Fibroblast of mammary gland (primary cell): ENCODE measurements around the gene RIC3.

Experiments
- DNase-seq: peaks from one replicate; pipeline ENCODE4 v3.0.0-alpha.2; 2010; ENCODE audit warnings: low read depth
- H3K4me3 ChIP-seq: 2 replicates; pipeline ENCODE4 v1.5.1; 2011; ENCODE audit warnings: low read depth, mild to moderate bottlenecking, low read length, moderate library complexity; ENCODE audit not compliant: control insufficient read depth
- TF ChIP-seq, protein P1 (sequence below): conservative IDR thresholded peaks from 2 replicates; pipeline ENCODE4 v1.5.1; 2011; ENCODE audit warnings: low read depth, low read length, inconsistent platforms; ENCODE audit not compliant: control insufficient read depth, insufficient read depth

The RIC3 gene

DNA sequence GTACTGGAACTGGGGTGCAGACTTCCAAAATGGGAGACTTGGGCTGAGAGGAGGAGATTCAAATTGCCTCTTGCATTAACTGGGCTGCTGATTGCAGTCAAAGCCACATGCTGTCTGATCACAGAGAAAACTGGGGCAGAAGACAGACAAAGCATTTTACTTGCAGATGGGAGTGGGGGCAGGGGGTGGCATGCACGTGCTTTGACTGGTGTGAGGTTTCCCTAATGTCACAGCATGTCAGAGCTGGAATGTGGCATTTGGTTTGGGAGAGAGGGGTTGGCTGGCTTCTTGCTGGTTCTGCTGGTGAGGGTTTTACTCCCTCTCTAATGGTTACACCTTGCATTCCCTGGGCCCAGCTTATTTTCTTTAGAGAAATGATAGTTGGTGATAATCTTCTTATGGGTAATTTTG lies 84.9 kb downstream of the RIC3 start:
- TF ChIP-seq, protein P1, sequence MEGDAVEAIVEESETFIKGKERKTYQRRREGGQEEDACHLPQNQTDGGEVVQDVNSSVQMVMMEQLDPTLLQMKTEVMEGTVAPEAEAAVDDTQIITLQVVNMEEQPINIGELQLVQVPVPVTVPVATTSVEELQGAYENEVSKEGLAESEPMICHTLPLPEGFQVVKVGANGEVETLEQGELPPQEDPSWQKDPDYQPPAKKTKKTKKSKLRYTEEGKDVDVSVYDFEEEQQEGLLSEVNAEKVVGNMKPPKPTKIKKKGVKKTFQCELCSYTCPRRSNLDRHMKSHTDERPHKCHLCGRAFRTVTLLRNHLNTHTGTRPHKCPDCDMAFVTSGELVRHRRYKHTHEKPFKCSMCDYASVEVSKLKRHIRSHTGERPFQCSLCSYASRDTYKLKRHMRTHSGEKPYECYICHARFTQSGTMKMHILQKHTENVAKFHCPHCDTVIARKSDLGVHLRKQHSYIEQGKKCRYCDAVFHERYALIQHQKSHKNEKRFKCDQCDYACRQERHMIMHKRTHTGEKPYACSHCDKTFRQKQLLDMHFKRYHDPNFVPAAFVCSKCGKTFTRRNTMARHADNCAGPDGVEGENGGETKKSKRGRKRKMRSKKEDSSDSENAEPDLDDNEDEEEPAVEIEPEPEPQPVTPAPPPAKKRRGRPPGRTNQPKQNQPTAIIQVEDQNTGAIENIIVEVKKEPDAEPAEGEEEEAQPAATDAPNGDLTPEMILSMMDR, result no peak
- no peak overlapping the region for H3K4me3 ChIP-seq
- no peak for DNase-seq

DNA sequence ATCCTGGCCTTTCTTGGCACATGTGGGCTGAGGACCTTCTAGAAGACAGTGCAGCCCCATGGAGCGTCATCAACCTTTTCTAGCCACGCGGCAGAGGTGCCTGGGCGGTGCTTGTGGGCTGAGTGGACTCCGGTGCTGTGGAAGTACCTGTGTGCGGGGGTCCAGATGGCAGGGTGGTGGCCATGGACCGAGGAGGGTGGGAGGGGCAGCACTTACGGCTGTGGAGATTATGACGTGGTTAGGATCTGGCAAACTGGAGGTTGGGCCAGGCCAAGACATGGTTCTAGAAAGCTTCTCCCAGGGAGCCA lies 85.8 kb downstream of the RIC3 start:
- TF ChIP-seq, protein P1, result no peak
- no peak overlapping the region for H3K4me3 ChIP-seq
- no peak for DNase-seq

DNA sequence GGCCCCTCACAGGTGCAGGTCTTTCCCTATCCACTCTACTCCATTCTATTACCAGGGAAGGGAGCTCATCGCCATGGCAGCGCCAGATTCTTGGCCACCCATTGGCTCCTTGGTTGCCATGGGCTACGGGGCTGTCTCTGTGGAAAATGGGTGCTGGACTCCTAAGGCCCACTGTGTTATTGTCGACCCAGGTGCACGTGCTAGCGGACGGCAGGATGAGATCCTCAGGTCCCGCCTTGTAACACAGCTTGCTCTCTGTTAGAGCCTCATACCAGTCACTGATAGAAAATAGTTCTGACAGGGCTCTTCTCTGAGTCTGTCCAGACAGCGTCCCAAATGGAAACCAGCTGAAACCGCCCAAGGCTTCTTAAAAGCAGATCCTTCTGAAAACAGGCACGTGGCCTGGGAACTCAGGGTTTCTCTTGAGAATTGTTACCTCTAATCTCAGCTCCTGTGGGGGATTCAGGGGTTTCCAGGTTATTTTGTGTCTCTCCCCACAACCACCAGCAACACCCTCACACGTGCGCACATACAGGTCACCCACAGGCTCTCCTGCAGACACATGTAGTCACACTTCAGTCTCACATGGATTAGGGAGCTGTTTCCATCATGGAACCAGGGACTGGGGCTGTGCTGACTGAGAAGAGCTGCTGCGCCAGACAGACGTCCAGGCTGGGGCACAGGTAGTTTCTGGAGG lies 86.3 kb downstream of the RIC3 start:
- no peak overlapping the region for H3K4me3 ChIP-seq
- TF ChIP-seq, protein P1, result no peak
- peak; percentile 31 for DNase-seq

DNA sequence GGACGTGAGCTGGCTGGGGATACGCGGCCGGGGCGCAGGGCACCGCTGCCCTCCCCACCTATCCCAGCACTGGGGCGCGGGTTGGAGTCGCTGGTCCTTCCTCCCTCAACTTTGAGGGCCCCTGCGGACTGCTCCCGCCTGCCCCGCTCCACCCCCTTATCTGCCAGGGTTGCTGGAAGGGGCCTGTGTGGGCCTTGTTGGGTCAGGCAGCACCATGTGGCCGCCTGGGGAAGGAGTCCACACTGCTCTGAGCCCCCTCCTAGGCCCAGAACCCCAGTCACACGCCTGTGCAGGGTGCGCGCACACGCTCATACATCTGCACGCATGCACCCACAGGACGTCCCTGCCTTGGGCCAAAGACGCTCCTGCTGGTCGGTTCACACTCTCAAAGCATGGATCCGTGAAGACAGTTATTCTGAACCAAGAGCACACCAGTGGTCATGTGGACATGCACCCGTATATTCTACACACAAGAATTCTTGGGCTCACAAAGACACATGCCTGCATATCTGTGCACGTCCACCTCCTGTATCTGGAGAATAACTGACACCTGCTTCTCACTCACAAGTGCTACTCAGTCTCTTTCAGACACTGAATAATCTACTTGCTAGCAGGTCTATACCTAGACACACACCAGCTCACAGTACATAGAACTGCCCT lies 87.1 kb downstream of the RIC3 start:
- H3K4me3 ChIP-seq, result peak overlapping the region; percentile 49
- DNase-seq, result no peak
- TF ChIP-seq, protein P1, result no peak

DNA sequence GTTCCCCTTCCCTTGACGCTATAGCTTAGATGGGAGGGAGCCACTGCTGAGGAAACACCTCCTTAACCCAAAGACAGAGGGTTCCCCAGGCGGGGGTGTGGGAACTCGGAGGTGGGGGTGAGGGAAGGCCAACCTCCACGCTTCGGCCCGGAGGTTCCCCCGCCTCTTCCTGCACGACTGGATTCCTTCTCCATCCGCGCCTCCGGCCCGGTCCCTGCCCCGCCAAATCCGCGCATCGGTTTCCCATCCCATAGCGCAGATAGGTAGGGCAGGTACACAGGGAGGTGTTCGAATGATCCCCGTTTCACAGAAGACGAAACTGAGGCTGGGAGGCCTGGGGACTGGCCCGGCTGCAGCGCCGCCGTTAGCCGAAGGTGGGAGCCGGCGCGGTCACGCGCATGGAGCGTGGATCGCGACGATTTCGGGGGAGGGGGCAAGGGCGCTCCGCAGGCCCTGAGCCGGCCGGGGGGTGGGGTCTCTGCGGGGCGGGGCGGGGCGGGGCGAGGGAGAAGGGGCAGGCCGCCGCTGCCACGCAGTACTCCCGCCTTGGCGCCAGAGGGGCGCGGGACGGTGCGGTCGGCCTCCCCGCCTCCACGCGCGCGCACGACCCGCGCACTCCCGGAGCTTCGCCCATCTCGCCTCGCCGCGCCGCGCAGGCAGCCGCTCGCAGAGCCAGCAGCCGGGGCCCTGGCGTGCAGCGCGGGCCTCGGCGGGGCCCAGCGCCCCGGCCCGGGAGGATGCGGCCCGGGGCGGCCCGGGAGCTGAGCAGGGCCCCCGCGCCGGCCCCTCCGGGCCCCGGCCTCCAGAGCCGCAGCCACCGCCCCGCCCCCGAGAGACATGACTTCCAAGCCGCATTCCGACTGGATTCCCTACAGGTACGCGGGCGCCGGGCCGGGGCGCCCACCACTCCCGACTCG lies 87.9 kb downstream of the RIC3 start, which contains the start of gene TUB:
TUB (plus strand) TSS at position 538 of the 917 bp plus-strand sequence; CDS start at position 838, 300 bp downstream.
- H3K4me3 ChIP-seq, result peak within 1 kb of the TSS; percentile 50
- TF ChIP-seq, protein P1, result no peak
- peak; percentile 24 for DNase-seq

DNA sequence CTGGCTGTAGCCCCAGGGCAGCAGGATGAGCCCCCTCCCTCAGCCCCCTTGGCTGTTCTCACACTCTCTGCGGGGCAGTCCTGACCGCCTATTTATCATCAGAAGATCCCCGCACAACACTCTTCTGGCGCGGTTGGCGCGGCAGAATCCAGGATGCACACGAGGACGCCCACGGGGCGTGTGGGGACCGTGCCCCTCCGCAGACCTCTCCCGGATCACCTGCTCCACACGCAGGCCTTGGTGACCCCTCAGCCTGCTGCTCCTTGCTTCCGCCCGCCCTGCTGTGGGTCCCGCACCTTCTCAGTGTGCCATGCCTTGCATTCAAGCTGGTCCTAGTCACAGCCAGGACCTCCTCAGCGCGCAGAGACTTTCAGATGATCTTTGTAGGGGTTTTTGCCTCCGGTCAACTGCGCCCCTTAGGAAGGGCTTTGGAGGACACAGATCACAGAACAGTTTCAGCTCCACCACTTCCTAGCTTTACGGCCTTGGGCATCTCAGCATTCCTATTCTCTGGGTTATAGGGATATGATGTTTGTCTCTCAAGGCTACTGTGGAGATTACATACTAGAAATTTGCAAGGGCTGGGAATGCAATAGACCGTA lies 88.7 kb downstream of the RIC3 start:
- TF ChIP-seq, protein P1, result no peak
- no peak for DNase-seq
- H3K4me3 ChIP-seq, result peak overlapping the region; percentile 50
